Spleen (tissue), 7 donors: ENCODE measurements around the gene ADGRV1.

Source experiments
- CTCF ChIP-seq, 11 experiments: fragments of 200-600 bp in 7 of 11; fragments of 450-650 bp in 4 of 11; sonication (generic) in 4 of 11; IDR thresholded peaks in 8 of 11; conservative IDR thresholded peaks in 3 of 11; 1 replicate in 7 of 11; 2 replicates in 4 of 11; pipeline versions ENCODE4 v1.4.0 to v1.8.0; 2016 to 2021; ENCODE audit warnings: antibody characterized with exemption in 11 of 11, inconsistent platforms in 4 of 11, mild to moderate bottlenecking in 1 of 11
- POLR2A ChIP-seq, 3 donors: fragments of 450-650 bp; IDR thresholded peaks; one replicate each; pipeline ENCODE4 v1.5.1; 2017; ENCODE audit warnings: antibody characterized with exemption in 3 of 3, mild to moderate bottlenecking in 1 of 3
- POLR2AphosphoS5 ChIP-seq, 3 donors: sonication (generic); formaldehyde crosslinking; IDR thresholded peaks; one replicate each; pipeline ENCODE4 v1.5.1; 2017; ENCODE audit warnings: antibody characterized with exemption in 3 of 3
- donor health status: DM: no; HTN: no; CAD: no; lungs with moderate emphysema.
- donor health status: DM: no; HTN: no; CAD: no.
- donor health status: DM: no; HTN: no; CAD: no.

- no peak for TF ChIP-seq POLR2A (IDR thresholded peaks at IDR 0.05)
- no peak for TF ChIP-seq POLR2AphosphoS5 (IDR thresholded peaks at IDR 0.05)
- TF ChIP-seq CTCF (IDR thresholded peaks at IDR 0.05 in 8 of 11, conservative IDR thresholded peaks at IDR 0.05 in 3 of 11) = no peak
Observed at GRCh38 chr5:91089758-91090157, 531.2 kb downstream of the ADGRV1 start.
